Dendritic cell treated with granulocyte-macrophage colony-stimulating factor and Interleukin-4, amounts not matched to agents 40 ng/mL and 50 ng/mL, for 4 days (primary cell): ENCODE data around the gene TRAF1.

Experiments
- H3K27ac Mint-ChIP-seq: one replicate; pipeline ENCODE4 v1.8.0; 2022; ENCODE audit warnings: mild to moderate bottlenecking, mixed read lengths
- H3K27me3 Mint-ChIP-seq: one replicate; pipeline ENCODE4 v1.8.0; 2022; ENCODE audit warnings: mild to moderate bottlenecking, mixed read lengths
- H3K36me3 Mint-ChIP-seq: one replicate; pipeline ENCODE4 v1.8.0; 2022; ENCODE audit warnings: low read depth, mixed read lengths
- H3K4me1 Mint-ChIP-seq: one replicate; pipeline ENCODE4 v1.8.0; 2022; ENCODE audit warnings: low read depth, mixed read lengths
- H3K4me3 Mint-ChIP-seq: one replicate; pipeline ENCODE4 v1.8.0; 2022; ENCODE audit warnings: mild to moderate bottlenecking, moderate library complexity, mixed read lengths
- H3K9me3 Mint-ChIP-seq: one replicate; pipeline ENCODE4 v1.8.0; 2022; ENCODE audit warnings: mixed read lengths
- intact Hi-C: fragments of 100-400 bp; cut with micrococcal nuclease; formaldehyde crosslinking; loops from one replicate; pipeline ENCODE4 v1.15.0; 2022

The TRAF1 gene

DNA sequence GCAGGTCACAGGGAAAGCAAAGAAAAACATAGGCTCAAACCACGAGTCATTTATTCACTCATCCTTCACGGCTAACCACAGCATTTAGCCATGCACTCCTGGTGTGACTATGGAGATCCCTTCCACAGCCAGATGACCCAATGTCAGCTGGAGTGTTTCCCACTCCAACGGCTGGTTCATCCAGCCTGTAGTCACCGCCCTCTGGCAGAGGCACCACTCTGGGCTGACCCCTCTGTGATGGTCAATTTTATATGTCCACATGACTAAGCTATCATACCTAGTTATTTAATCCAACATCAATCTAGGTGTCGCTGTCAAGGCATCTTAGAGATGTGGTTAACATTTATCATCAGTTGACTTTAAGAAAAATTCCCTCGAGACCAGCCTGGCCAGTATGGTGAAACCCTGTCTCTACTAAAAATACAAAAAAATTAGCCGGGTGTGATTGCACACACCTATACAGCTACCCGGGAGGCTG, 40.1 kb downstream of the TRAF1 start:
- H3K27ac Mint-ChIP-seq = no peak overlapping the region
- H3K36me3 Mint-ChIP-seq = no peaks in the 10 kb centered on the region
- no peaks in the 10 kb centered on the region for H3K9me3 Mint-ChIP-seq
- peaks cover 7% of the 10 kb centered on the region for H3K27me3 Mint-ChIP-seq
- intact Hi-C loops = no loop called here
- H3K4me1 Mint-ChIP-seq = peaks cover 16% of the 10 kb centered on the region
- no peak overlapping the region for H3K4me3 Mint-ChIP-seq

DNA sequence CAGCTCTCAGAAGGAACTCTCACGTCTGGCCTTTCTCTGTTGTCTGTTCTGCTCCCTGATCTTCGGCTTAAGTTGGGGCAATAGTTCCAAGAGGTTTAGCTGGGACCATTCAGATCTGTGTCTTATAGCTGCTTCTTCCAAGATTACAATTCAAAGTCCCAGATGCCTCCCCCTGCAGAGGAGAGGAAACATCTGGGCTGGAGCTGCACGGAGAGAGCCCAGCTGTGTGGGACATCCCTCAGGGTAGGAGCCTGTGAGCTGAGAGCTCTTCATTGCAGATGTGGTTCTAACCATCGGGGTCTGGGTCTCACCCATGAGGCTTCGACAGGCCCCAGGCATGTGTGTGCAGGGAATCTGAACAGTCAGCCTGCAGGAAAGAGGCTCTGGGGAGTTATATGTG, 40.6 kb downstream of the TRAF1 start:
- H3K36me3 Mint-ChIP-seq = no peaks in the 10 kb centered on the region
- intact Hi-C loops = no loop called here
- H3K27ac Mint-ChIP-seq = no peak overlapping the region
- H3K4me3 Mint-ChIP-seq = no peak overlapping the region
- H3K27me3 Mint-ChIP-seq = peaks cover 9% of the 10 kb centered on the region
- H3K4me1 Mint-ChIP-seq = peaks cover 15% of the 10 kb centered on the region
- no peaks in the 10 kb centered on the region for H3K9me3 Mint-ChIP-seq

DNA sequence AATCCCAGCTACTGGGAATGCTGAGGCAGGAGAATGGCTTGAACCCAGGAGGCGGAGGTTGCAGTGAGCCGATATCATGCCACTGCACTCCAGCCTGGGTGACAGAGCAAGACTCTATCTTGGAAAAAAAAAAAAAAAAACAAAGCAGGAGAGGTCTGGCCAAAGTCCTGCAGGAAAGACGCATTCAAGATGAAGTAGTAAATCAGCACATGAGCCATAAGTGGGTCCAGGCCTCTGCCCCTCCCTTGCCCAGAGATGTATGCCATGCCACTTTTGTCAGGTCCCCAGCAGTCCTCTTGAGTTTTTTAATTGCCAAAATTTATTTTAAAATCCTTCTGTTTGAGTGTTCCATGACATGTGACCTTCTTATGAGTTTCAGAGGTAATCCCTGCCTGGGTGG, 41.1 kb downstream of the TRAF1 start:
- peaks cover 10% of the 10 kb centered on the region for H3K4me1 Mint-ChIP-seq
- H3K9me3 Mint-ChIP-seq = no peaks in the 10 kb centered on the region
- peaks cover 9% of the 10 kb centered on the region for H3K27me3 Mint-ChIP-seq
- intact Hi-C loops = no loop called here
- H3K36me3 Mint-ChIP-seq = no peaks in the 10 kb centered on the region
- H3K27ac Mint-ChIP-seq = no peak overlapping the region
- no peak overlapping the region for H3K4me3 Mint-ChIP-seq

DNA sequence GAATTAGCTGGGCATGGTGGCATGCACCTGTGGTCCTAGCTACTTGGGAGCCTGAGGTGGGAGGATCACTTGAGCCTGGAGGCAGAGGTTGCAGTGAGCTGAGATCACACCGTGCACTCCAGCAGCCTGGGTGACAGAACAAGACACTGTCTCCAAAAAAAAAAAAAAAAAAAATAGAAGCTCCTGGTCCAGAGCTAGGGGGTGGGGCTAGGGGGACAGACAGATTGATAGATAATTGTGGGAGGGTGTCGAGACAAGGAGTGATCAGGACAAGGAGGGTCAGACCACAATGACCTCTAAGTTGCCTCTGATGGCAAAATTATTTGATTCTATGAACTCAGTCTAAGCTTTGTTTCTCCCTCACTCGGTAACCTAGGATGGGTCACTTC, 43.0 kb downstream of the TRAF1 start:
- Mint-ChIP-seq H3K9me3 (no peaks in the 10 kb centered on the region), H3K4me1 (peaks cover 10% of the 10 kb centered on the region), H3K4me3 (no peak overlapping the region), H3K27ac (no peak overlapping the region), H3K27me3 (peaks cover 9% of the 10 kb centered on the region), H3K36me3 (no peaks in the 10 kb centered on the region)
- intact Hi-C loops = no loop called here

DNA sequence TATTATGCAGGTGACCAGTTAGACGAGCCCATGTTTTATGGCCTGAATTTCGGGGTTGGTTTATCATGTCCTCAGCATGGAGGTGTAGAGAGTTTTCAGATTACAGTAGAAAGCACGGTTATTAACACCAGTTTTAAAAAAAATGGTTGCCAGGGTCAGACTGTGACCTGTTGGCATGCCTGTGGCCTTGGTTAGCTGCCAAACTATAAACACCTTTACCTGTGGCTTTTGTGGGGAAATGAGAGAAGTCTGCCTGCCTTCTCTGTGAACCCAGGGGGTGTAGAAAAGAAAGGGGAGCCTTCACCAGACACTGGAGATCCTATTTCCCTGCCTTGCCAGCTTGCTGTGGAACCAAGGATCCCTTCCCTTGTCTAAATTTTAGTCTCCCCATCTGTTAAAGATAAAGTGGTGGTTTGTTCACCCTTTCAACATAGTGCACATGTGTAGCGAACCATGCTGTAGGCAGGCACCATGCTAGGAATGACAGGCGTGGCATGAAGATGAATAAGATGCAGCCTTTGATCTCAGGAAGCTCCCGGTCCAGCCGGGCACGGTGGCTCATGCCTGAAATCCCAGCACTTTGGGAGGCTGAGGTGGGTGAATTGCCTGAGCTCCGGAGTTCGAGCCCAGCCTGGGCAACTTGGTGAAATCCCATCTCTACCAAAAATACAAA, 43.5 kb downstream of the TRAF1 start:
- H3K4me3 Mint-ChIP-seq = no peak overlapping the region
- H3K9me3 Mint-ChIP-seq = no peaks in the 10 kb centered on the region
- H3K4me1 Mint-ChIP-seq = peaks cover 16% of the 10 kb centered on the region
- no peak overlapping the region for H3K27ac Mint-ChIP-seq
- H3K27me3 Mint-ChIP-seq = peaks cover 9% of the 10 kb centered on the region
- H3K36me3 Mint-ChIP-seq = no peaks in the 10 kb centered on the region
- intact Hi-C loops = no loop called here

DNA sequence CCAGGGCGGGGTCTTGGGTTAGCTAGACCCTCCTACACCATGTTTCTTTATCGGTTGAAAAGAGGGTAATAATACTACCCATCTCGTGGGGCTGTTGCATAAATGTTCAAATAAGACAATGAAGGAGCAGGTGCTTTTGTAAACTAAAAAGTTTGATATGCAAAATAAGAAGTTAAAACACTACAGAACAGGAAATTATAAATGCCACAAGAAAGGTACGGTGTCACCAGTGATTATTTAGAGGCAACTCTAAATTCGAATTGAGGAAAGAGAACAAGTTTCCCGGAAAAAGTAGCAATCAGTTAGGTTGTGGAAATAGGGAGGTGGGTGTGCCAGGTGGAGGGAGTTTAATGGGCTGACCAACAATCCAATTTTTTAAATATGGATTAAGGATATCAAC, 47.1 kb downstream of the TRAF1 start:
- Mint-ChIP-seq H3K27ac (no peak overlapping the region), H3K4me1 (peaks cover 25% of the 10 kb centered on the region), H3K36me3 (peaks cover 3% of the 10 kb centered on the region), H3K4me3 (no peak overlapping the region), H3K9me3 (no peaks in the 10 kb centered on the region), H3K27me3 (peaks cover 6% of the 10 kb centered on the region)
- intact Hi-C loops = no loop called here

DNA sequence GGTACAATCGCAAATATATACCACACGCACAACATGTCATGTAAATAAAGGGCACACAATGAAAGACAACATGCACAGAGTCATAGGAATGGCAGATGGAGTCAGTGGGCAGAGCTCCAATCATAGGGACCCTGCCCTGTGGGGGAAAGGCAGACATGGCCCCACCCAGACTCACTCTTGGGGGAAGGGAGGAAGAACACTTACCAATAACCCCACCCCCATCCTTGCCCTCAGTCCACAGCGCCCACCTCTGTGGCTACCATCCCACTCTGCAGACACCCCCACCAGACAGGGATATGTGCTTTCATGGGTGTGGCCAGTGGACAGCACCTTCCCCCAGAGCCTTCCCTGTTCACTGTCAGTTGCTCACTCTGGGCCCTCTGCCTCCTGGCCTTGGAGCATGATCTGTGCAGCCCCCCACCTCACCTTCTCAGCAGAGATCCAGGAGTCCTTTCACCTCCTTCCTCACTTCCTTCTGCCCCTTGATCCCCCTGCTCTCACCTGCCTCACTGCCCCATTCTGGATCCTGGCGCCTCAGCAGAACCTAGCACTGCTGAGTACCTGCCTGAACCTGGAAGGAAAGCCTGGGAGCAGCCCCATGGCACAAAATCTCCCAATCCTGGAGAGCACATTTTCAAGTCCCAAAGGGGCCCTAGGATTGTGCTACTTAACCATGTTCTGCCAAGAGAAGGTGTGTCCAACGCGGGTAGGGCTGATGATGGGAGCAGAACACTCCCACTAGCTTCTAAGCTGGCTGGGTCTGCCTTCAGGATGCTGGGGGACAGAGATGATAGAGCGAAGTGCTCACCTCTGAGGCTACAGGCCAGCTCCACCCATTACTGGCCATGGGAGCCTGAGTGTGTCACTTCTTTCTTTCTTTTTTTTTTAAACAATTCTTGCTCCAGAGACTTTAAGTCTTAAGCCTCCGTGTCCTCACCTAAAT, 48.1 kb downstream of the TRAF1 start:
- Mint-ChIP-seq H3K4me1 (peaks cover 25% of the 10 kb centered on the region), H3K9me3 (no peaks in the 10 kb centered on the region), H3K4me3 (no peak overlapping the region), H3K27ac (peak overlapping the region; percentile 82), H3K27me3 (peaks cover 6% of the 10 kb centered on the region), H3K36me3 (peaks cover 13% of the 10 kb centered on the region)
- intact Hi-C loops = no loop called here

DNA sequence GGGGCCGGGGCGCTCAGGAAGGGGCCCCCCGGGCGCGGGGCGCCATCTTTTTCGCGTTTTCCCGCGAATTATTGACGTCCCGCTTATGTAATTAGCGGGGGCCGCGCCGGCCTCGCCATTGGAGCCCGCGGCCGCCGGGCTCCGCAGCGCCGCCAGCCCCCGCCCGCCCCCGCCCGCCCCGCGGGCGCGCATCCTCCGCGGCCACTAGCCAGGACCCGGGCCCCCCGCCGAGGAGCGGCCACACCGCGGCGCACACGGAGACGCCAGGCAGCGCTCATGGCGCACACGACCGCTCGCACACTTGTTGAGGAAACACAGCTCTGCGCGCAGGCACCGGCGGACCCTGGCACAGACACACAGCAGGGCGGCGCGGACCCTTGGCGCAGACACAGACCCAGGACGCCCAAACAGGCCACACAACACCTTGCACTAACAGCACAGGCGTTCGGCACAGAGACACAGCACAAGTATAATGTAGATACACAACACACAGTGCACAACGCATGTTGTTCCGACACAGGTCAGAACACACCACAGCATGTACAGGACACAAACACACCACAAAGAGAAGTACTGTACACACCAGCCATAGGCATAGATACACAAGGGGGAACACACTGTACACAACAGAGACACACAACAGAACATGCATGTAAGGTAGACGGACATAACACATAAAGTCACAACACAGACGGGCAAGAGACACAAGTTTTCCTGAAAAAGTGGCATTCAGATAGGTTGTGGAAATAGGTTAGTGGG, 49.1 kb downstream of the TRAF1 start:
- H3K4me3 Mint-ChIP-seq = peak overlapping the region; percentile 86
- intact Hi-C loops = loop anchor here (2.0 kb wide), 3 partner anchors 35 to 85 kb away; partner anchors contain the start of genes FBXW2 and PSMD5
- no peaks in the 10 kb centered on the region for H3K9me3 Mint-ChIP-seq
- H3K4me1 Mint-ChIP-seq = peaks cover 25% of the 10 kb centered on the region
- H3K36me3 Mint-ChIP-seq = peaks cover 23% of the 10 kb centered on the region
- peaks cover 6% of the 10 kb centered on the region for H3K27me3 Mint-ChIP-seq
- peak overlapping the region; percentile 82 for H3K27ac Mint-ChIP-seq

DNA sequence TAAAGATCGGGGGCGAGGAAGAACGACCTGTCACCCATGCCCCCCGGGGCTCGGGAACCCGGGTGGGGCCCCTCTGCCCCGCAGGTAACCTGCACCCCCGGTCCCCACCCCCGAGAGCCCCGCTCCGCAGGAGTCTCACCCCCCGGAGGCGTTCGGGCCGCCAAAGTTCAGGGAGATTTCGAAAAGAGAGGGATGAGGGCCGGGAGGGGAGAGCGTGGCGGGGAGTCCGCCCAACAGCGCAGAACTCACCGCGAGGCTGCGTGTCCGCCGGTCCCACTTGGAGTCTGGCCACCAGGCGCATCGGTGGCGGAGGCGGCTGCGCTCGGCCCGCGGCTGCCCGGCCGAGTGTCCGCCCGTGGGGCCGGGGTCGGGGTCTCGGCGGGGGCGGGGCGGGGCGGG, 49.8 kb downstream of the TRAF1 start, which contains the start of gene PHF19:
PHF19 (minus strand) TSS at position 347 of the 399 bp plus-strand sequence. CDS start 2,447 bp downstream, outside the sequence.
- intact Hi-C loops = loop anchor here (2.0 kb wide), 3 partner anchors 34 to 84 kb away; partner anchors contain the start of genes FBXW2 and PSMD5
- Mint-ChIP-seq H3K27me3 (peaks cover 5% of the 10 kb centered on the region), H3K27ac (peak within 1 kb of the TSS; percentile 82), H3K36me3 (peaks cover 29% of the 10 kb centered on the region), H3K4me3 (peak within 1 kb of the TSS; percentile 86), H3K9me3 (no peaks in the 10 kb centered on the region), H3K4me1 (peaks cover 25% of the 10 kb centered on the region)

DNA sequence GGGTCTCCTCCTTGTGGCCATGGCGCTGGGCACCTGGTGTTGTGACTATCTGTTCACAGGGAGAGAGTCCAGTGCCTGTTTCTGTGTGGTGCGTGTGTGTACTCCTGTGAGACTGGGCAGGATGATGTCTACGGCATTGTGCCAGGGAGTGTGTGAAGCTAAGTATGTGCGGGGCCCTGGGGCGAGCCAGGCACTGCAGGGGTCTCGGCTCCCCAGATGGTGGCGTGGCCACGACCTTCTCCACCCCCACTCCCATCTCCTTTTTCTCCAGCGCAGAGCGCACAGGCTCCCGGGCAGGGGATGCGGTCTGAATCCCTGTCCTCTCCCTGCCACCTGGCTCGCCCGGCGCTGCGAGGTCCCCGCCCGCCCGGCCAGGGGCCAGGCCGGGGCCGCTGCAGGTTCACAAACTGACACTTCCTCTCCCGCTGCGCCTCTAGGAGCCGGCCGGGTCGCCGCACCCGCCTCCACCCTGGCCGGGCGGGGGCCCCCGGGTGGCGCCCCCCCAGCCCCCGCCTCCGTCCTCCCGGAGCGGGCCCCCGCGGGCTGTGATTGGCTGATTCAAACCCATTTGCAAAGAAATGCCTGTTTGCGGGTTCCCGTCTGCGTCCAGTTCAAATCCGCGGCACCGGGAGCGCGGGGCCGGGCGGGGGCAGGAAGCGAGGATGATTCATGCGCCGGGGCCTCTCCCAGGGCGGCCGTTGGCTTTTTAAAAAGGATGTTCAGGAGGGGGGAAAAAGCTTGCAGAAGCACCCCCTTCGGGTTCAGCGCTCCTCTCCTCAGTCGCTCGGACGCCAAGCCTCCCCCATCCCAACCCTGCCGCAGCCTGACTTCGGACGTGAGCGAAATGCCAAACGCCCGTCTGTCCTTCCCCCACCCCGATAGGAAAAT, 50.4 kb downstream of the TRAF1 start:
- H3K9me3 Mint-ChIP-seq = no peaks in the 10 kb centered on the region
- H3K4me3 Mint-ChIP-seq = peak overlapping the region; percentile 78
- H3K4me1 Mint-ChIP-seq = peaks cover 25% of the 10 kb centered on the region
- peaks cover 34% of the 10 kb centered on the region for H3K36me3 Mint-ChIP-seq
- no peaks in the 10 kb centered on the region for H3K27me3 Mint-ChIP-seq
- peak overlapping the region; percentile 82 for H3K27ac Mint-ChIP-seq
- intact Hi-C loops = loop anchor here (2.0 kb wide), 3 partner anchors 33 to 83 kb away; partner anchors contain the start of genes FBXW2 and PSMD5

DNA sequence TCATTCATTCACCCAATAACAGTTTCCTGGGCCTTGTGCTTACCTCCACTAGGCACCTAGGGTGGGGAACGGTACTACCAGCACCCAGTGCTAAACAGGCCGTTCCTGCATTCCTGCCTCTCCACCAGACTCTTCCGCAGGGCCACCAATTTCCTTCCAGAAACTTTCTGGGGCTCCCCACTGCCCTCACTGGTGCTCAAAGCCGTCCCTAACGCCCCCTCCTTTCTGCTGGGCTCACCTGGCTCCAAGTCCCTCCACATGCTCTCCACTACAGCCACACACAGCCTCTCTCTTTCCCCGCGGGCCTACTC, 51.0 kb downstream of the TRAF1 start:
- intact Hi-C loops = no loop called here
- no peaks in the 10 kb centered on the region for H3K9me3 Mint-ChIP-seq
- peak overlapping the region; percentile 78 for H3K4me3 Mint-ChIP-seq
- peaks cover 34% of the 10 kb centered on the region for H3K36me3 Mint-ChIP-seq
- no peaks in the 10 kb centered on the region for H3K27me3 Mint-ChIP-seq
- peaks cover 25% of the 10 kb centered on the region for H3K4me1 Mint-ChIP-seq
- H3K27ac Mint-ChIP-seq = peak overlapping the region; percentile 82

DNA sequence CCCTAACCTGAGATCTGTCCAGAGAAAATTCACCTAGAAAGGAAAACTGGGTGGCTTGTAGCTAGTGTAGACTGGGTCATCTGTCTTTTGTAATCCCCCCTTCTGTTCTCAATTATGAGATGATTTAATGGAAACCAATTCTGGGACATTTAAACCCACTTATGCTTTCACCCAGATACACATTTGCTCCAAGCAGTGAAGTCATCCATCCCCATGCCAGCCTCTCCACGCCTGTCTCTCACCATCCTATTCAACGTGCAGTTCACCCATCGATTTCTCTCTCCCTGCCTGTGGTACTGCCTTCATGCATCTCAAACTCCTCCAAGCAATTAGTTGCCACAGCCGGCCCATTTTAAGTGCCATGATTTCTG, 51.4 kb downstream of the TRAF1 start:
- Mint-ChIP-seq H3K4me3 (peak overlapping the region; percentile 78), H3K27me3 (no peaks in the 10 kb centered on the region), H3K9me3 (no peaks in the 10 kb centered on the region), H3K4me1 (peaks cover 28% of the 10 kb centered on the region), H3K27ac (peak overlapping the region; percentile 82), H3K36me3 (peaks cover 34% of the 10 kb centered on the region)
- intact Hi-C loops = no loop called here
